ENCODE measurements around the gene PDZK1IP1. TPM values are rescaled to one million over a fixed set of nuclear protein-coding genes. Genes with fewer than 3 reads are reported as not detected.

The PDZK1IP1 gene
- total and polyA plus RNA-seq, 7 donors, result 31.9 to 291 (median 35.4) TPM; not detected in 4

DNA sequence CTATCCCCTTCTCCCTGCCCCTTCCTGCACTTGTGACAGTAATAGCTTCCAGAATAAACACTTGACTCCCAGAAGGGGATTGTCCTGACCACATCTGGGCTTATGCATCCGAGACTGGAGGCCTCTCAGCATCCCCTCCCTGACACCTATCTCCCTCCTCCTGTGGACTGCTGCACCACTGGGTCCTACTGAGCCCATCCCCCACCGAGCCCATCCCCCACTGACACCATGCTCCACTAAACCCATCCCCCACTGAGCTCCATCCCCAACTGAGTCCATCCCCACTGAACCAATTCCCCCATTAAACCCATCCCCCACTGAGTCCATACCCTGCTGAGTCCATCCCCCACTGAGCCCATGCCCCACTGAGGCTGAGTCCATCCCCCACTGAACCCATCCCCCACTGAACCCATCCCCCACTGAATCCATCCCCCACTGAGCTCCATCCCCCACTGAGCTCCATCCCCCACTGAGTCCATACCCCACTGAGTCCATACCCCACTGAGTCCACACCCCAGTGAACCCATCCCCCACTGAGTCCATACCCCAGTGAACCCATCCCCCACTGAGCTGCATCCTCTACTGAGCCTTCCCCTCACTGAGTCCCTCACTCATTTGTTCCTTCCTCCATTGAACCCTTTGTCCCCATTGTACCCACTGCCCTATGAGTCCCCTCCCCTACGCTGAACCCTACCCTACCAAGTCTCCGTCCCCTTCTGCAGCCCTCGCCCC is 5.6 kb downstream of the PDZK1IP1 start:
- WGBS, 2 donors, result 82 to 86% methylated on average over 5 of the region's 5 CpGs
- TF ChIP-seq EP300 (IDR thresholded peaks at IDR 0.05) (no peak), POLR2AphosphoS5 (IDR thresholded peaks at IDR 0.05) (no peak), POLR2A (IDR thresholded peaks at IDR 0.05) (no peak)
- TF ChIP-seq, protein P1, sequence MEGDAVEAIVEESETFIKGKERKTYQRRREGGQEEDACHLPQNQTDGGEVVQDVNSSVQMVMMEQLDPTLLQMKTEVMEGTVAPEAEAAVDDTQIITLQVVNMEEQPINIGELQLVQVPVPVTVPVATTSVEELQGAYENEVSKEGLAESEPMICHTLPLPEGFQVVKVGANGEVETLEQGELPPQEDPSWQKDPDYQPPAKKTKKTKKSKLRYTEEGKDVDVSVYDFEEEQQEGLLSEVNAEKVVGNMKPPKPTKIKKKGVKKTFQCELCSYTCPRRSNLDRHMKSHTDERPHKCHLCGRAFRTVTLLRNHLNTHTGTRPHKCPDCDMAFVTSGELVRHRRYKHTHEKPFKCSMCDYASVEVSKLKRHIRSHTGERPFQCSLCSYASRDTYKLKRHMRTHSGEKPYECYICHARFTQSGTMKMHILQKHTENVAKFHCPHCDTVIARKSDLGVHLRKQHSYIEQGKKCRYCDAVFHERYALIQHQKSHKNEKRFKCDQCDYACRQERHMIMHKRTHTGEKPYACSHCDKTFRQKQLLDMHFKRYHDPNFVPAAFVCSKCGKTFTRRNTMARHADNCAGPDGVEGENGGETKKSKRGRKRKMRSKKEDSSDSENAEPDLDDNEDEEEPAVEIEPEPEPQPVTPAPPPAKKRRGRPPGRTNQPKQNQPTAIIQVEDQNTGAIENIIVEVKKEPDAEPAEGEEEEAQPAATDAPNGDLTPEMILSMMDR (IDR thresholded peaks at IDR 0.05), result no peak
- Histone ChIP-seq H3K36me3 (no peaks in the 10 kb centered on the region), H3K27me3 (peaks cover 0 to 30% (median 2%) of the 10 kb centered on the region in 3 donors), H3K27ac (no peak overlapping the region), H3K4me1 (peaks cover 0 to 13% (median 12%) of the 10 kb centered on the region in 4 donors), H3K9me3 (no peaks in the 10 kb centered on the region), H3K4me3 (no peak overlapping the region)
- intact Hi-C loops (cut with DNase I), result no loop called here
- DNase-seq, result no peak

DNA sequence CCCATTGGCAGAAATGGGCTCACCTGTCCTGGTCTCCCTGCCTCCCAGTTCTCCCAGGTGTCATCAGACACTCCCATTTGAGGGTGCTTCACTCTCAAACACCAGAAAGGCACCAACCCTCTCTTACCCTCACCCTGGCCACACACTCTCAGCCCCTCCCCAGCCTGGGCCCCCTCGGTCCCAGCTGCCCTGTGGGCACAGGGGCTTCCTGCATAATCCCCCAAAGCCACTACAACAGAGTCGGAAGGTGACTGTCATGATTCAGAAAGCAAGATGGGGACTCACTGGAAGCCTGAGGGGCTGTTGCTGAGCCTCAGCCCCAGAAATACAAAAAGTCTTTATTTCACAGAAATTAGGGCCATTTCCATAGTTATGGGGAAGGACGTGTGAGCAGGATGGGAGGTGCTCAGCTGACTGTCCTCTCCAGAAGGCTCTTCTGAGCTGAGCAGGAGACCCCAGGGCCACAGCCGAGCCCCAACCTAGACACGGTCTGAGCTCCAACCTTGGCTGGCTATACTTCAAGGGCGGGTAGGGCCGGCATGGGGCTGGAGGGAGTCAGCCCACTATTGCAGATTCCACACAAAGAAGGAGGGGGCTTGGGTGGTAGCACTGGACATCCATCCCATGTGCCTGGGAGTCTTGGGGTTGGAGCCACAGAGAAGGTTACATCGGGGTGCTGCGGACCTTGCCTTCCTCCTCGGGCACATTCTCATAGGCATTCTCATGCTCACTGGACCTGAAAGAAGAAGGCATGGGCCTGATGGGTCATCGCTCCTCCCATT is 6.3 kb downstream of the PDZK1IP1 start:
- 79 to 87% methylated on average over 11 of the region's 11 CpGs for WGBS, 2 donors
- DNase-seq, result no peak
- Histone ChIP-seq H3K4me3 (no peak overlapping the region), H3K4me1 (peaks cover 0 to 14% (median 12%) of the 10 kb centered on the region in 4 donors), H3K36me3 (no peaks in the 10 kb centered on the region), H3K27ac (no peak overlapping the region), H3K27me3 (peaks cover 0 to 30% (median 2%) of the 10 kb centered on the region in 3 donors), H3K9me3 (no peaks in the 10 kb centered on the region)
- TF ChIP-seq, protein P1 (IDR thresholded peaks at IDR 0.05), result no peak
- TF ChIP-seq POLR2A (IDR thresholded peaks at IDR 0.05) (no peak), EP300 (IDR thresholded peaks at IDR 0.05) (no peak), POLR2AphosphoS5 (IDR thresholded peaks at IDR 0.05) (no peak)
- intact Hi-C loops (cut with DNase I), result no loop called here

DNA sequence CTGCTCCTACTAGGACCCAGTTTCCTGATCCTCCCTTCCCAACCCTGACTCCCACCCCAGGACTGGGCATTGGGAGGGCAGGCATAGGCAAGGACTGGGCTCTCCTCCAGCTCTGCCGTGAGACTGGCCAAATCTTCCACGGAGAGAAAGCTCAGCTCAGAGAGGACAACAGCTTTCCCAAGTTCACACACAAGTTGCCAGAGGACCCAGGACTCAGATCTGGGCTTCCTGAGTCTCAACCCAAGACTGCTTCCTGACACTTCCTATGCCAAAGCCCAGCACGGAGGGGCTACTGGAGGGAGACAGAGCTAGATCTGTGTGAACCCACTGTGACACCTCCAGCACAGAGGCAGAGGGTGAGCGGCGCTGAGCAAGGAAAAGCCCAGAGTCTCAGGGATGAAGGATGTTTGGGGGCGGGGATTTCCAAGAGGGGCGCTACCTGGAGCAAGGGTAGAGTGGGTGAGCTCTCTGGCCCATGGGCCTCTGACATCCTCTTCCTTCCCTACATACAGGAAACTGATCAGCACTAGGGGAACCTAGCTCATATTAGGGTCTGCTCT is 7.1 kb downstream of the PDZK1IP1 start:
- TF ChIP-seq EP300 (IDR thresholded peaks at IDR 0.05), result no peak
- no peak for TF ChIP-seq POLR2AphosphoS5 (IDR thresholded peaks at IDR 0.05)
- no peak for TF ChIP-seq POLR2A (IDR thresholded peaks at IDR 0.05)
- TF ChIP-seq, protein P1 (IDR thresholded peaks at IDR 0.05), result no peak
- intact Hi-C loops (cut with DNase I), result no loop called here
- Histone ChIP-seq H3K4me3 (no peak overlapping the region), H3K27me3 (peaks cover 0 to 30% (median 2%) of the 10 kb centered on the region in 3 donors), H3K4me1 (peaks cover 0 to 14% (median 12%) of the 10 kb centered on the region in 4 donors), H3K9me3 (no peaks in the 10 kb centered on the region), H3K27ac (no peak overlapping the region), H3K36me3 (no peaks in the 10 kb centered on the region)
- DNase-seq, result no peak
- 76 to 78% methylated on average over 7 of the region's 7 CpGs for WGBS, 2 donors

DNA sequence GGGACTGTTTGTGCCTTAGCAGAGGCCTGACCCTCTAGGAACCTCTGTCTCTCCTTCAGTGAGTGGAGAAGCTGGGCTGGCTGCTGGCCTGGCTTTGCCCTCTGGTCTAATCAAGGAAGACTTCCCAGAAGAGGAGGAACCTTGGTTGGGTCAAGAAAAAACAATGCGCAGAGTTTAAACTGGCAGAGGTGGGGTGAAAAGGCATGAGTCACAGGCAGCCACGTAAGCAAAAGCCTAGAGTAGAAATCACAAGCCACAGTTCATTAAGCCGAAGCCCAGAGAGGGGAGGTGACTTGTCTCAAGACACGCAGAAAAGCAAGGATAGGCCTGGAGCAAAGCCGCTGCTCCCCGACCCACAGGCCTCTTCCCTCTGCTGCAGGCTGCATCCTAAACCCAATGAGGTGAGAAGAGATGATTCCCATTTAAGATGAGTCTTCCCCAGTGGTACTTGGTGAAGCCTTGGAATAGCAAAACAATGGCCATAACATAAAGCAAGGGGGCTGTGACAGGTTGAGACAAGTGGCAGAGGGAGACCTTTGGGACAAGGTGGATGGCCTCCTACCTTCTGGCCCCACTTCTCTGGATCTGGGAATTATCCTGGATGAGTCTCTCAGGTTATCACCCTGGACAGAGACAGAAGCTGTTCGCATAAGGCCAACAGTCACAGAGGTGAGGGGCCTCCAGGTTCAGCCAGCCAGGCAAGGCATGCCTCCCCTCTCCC is 7.7 kb downstream of the PDZK1IP1 start:
- Histone ChIP-seq H3K9me3 (no peaks in the 10 kb centered on the region), H3K36me3 (no peaks in the 10 kb centered on the region), H3K27me3 (peaks cover 0 to 30% (median 2%) of the 10 kb centered on the region in 3 donors), H3K27ac (no peak overlapping the region), H3K4me3 (no peak overlapping the region), H3K4me1 (peaks cover 0 to 14% (median 12%) of the 10 kb centered on the region in 4 donors)
- TF ChIP-seq, protein P1 (IDR thresholded peaks at IDR 0.05), result no peak
- TF ChIP-seq EP300 (IDR thresholded peaks at IDR 0.05) (no peak), POLR2A (IDR thresholded peaks at IDR 0.05) (no peak), POLR2AphosphoS5 (IDR thresholded peaks at IDR 0.05) (no peak)
- 76 to 83% methylated on average over 7 of the region's 7 CpGs for WGBS, 2 donors
- intact Hi-C loops (cut with DNase I), result no loop called here
- DNase-seq, result no peak
